Neural crest cell (in vitro differentiated cells): ENCODE data around the gene RASGRF2. TPM values are rescaled to one million over a fixed set of nuclear protein-coding genes. Genes with fewer than 3 reads are reported as not detected.

Experiments
- DNase-seq: peaks from one replicate; pipeline ENCODE4 v3.0.0; 2021; ENCODE audit warnings: low read depth, mixed read lengths, low spot score
- H3K27ac Mint-ChIP-seq: one replicate; pipeline ENCODE4 v1.8.0; 2021; ENCODE audit warnings: mild to moderate bottlenecking, mixed read lengths; ENCODE audit not compliant: unreplicated experiment
- H3K27me3 Mint-ChIP-seq: 2 replicates; pipeline ENCODE4 v1.8.0; 2021; ENCODE audit warnings: low read depth, mild to moderate bottlenecking, mixed read lengths
- H3K36me3 Mint-ChIP-seq: 2 replicates; pipeline ENCODE4 v1.8.0; 2021; ENCODE audit warnings: low read depth, mild to moderate bottlenecking, mixed read lengths
- H3K4me1 Mint-ChIP-seq: 2 replicates; pipeline ENCODE4 v1.8.0; 2021; ENCODE audit warnings: mixed read lengths
- H3K4me3 Mint-ChIP-seq: one replicate; pipeline ENCODE4 v1.8.0; 2021; ENCODE audit warnings: mild to moderate bottlenecking, mixed read lengths
- H3K9me3 Mint-ChIP-seq: 2 replicates; pipeline ENCODE4 v1.8.0; 2021; ENCODE audit warnings: mixed read lengths
- CTCF ChIP-seq: fragments of 200-600 bp; sonication (generic); conservative IDR thresholded peaks from 2 replicates; pipeline ENCODE4 v1.5.0; 2021; ENCODE audit warnings: antibody characterized with exemption, mild to moderate bottlenecking
- total RNA-seq: library from RNA; stranded (reverse); gene quantifications from 2 replicates; pipeline ENCODE4 v1.2.1, GENCODE V29; 2021

RASGRF2 gene
- total RNA-seq, 1 donor from 2014 or later = 0.19 TPM

- no peaks in the 10 kb centered on the region for H3K36me3 Mint-ChIP-seq
- H3K4me1 Mint-ChIP-seq = no peaks in the 10 kb centered on the region
- no peaks in the 10 kb centered on the region for H3K9me3 Mint-ChIP-seq
- TF ChIP-seq CTCF = no peak
- H3K4me3 Mint-ChIP-seq = no peak overlapping the region
- no peak overlapping the region for H3K27ac Mint-ChIP-seq
- DNase-seq = no peak
- H3K27me3 Mint-ChIP-seq = no peaks in the 10 kb centered on the region
Measured at GRCh38 chr5:81095835-81096234, 135.7 kb downstream of the RASGRF2 start.

- H3K27me3 Mint-ChIP-seq = no peaks in the 10 kb centered on the region
- no peak overlapping the region for H3K27ac Mint-ChIP-seq
- no peak overlapping the region for H3K4me3 Mint-ChIP-seq
- DNase-seq = no peak
- TF ChIP-seq CTCF = no peak
- H3K9me3 Mint-ChIP-seq = no peaks in the 10 kb centered on the region
- H3K4me1 Mint-ChIP-seq = no peaks in the 10 kb centered on the region
- no peaks in the 10 kb centered on the region for H3K36me3 Mint-ChIP-seq
Measured at GRCh38 chr5:81097713-81098112, 137.6 kb downstream of the RASGRF2 start.

GRCh38 chr5:81105261-81105877, 145.2 kb downstream of the RASGRF2 start:
- Mint-ChIP-seq H3K4me3 (no peak overlapping the region), H3K4me1 (no peaks in the 10 kb centered on the region), H3K27me3 (no peaks in the 10 kb centered on the region), H3K27ac (no peak overlapping the region), H3K36me3 (no peaks in the 10 kb centered on the region), H3K9me3 (no peaks in the 10 kb centered on the region)
- no peak for TF ChIP-seq CTCF
- DNase-seq = no peak

- Mint-ChIP-seq H3K27ac (no peak overlapping the region), H3K9me3 (peaks cover 2% of the 10 kb centered on the region), H3K4me3 (no peak overlapping the region), H3K4me1 (no peaks in the 10 kb centered on the region), H3K27me3 (no peaks in the 10 kb centered on the region), H3K36me3 (no peaks in the 10 kb centered on the region)
- TF ChIP-seq CTCF = no peak
- no peak for DNase-seq
Measured at GRCh38 chr5:81115261-81115660, 155.1 kb downstream of the RASGRF2 start.

GRCh38 chr5:81117566-81117965, 157.4 kb downstream of the RASGRF2 start:
- H3K4me1 Mint-ChIP-seq = peaks cover 9% of the 10 kb centered on the region
- H3K36me3 Mint-ChIP-seq = no peaks in the 10 kb centered on the region

More at GRCh38 chr5:81117566-81117965, 157.4 kb downstream of the RASGRF2 start:
- no peak for TF ChIP-seq CTCF
- no peaks in the 10 kb centered on the region for H3K27me3 Mint-ChIP-seq
- peaks cover 2% of the 10 kb centered on the region for H3K9me3 Mint-ChIP-seq
- H3K27ac Mint-ChIP-seq = no peak overlapping the region
- no peak overlapping the region for H3K4me3 Mint-ChIP-seq
- no peak for DNase-seq
